Mesendoderm (in vitro differentiated cells): ENCODE measurements around the gene SLC2A13.
"Not testable (repeated sequence)": the region's sequence is repeated elsewhere in the genome, so short reads cannot be mapped to it uniquely, and the experiment has no call there.

Source experiments
- DNase-seq: peaks from one replicate; pipeline ENCODE4 v3.0.0; 2013
- H2AK5ac ChIP-seq: 2 replicates; pipeline ENCODE4 v1.6.1; 2013; ENCODE audit warnings: low read length, inconsistent platforms
- H2BK120ac ChIP-seq: 2 replicates; pipeline ENCODE4 v1.6.1; 2013; ENCODE audit warnings: low read depth, mild to moderate bottlenecking, low read length, moderate library complexity, mixed read lengths
- H2BK15ac ChIP-seq: replicated peaks from 2 replicates; pipeline ENCODE4 v1.6.1; 2013; ENCODE audit warnings: low read depth, mild to moderate bottlenecking, moderate library complexity
- H2BK5ac ChIP-seq: 2 replicates; pipeline ENCODE4 v1.6.1; 2013; ENCODE audit warnings: low read length, inconsistent platforms
- H3K18ac ChIP-seq: 2 replicates; pipeline ENCODE4 v1.6.1; 2013; ENCODE audit warnings: mild to moderate bottlenecking, low read length, mixed read lengths
- H3K23ac ChIP-seq: one replicate; pipeline ENCODE4 v1.6.1; 2013; ENCODE audit warnings: low read length
- H3K27ac ChIP-seq: 2 replicates; pipeline ENCODE4 v1.5.1; 2013; ENCODE audit warnings: low read depth, mild to moderate bottlenecking, inconsistent platforms, low read length, moderate library complexity
- H3K27me3 ChIP-seq: 2 replicates; pipeline ENCODE4 v1.6.1; 2013; ENCODE audit warnings: low read length, control low read depth, mild to moderate bottlenecking, inconsistent platforms; ENCODE audit not compliant: insufficient read depth, poor library complexity
- H3K36me3 ChIP-seq: 2 replicates; pipeline ENCODE4 v1.6.1; 2013; ENCODE audit warnings: low read length, inconsistent platforms; ENCODE audit not compliant: control insufficient read depth, insufficient read depth
- H3K4ac ChIP-seq: one replicate; pipeline ENCODE4 v1.6.1; 2013; ENCODE audit warnings: low read depth, mild to moderate bottlenecking, low read length, moderate library complexity
- H3K4me1 ChIP-seq: 2 replicates; pipeline ENCODE4 v1.6.1; 2013; ENCODE audit warnings: low read depth, low read length, inconsistent platforms; ENCODE audit not compliant: control insufficient read depth
- H3K4me2 ChIP-seq: 2 replicates; pipeline ENCODE4 v1.6.1; 2013; ENCODE audit warnings: low read length
- H3K4me3 ChIP-seq: 2 replicates; pipeline ENCODE4 v1.5.1; 2013; ENCODE audit warnings: mild to moderate bottlenecking, low read length
- H3K56ac ChIP-seq: one replicate; pipeline ENCODE4 v1.6.1; 2013; ENCODE audit warnings: low read length
- H3K79me1 ChIP-seq: 2 replicates; pipeline ENCODE4 v1.6.1; 2013; ENCODE audit warnings: low read length, inconsistent platforms
- H3K79me2 ChIP-seq: 2 replicates; pipeline ENCODE4 v1.6.1; 2013; ENCODE audit warnings: mild to moderate bottlenecking, low read length; ENCODE audit not compliant: control insufficient read depth, insufficient read depth
- H3K9ac ChIP-seq: 2 replicates; pipeline ENCODE4 v1.6.1; 2013; ENCODE audit warnings: low read length, inconsistent platforms
- H4K5ac ChIP-seq: one replicate; pipeline ENCODE4 v1.6.1; 2013; ENCODE audit warnings: low read length
- H4K8ac ChIP-seq: one replicate; pipeline ENCODE4 v1.6.1; 2013; ENCODE audit warnings: low read depth, mild to moderate bottlenecking, control low read depth, low read length, moderate library complexity
- WGBS: extraction: QIAGEN DNeasy Blood & Tissue Kit; methylation state at CpG from one replicate; pipeline ENCODE4 v1.1.7; 2013; ENCODE audit warnings: low lambda C conversion rate, missing lambda C conversion rate; ENCODE audit not compliant: insufficient coverage; ENCODE audit errors: extremely low coverage; 5-methylcytosine and 5-hydroxymethylcytosine counted together

SLC2A13 gene

DNA sequence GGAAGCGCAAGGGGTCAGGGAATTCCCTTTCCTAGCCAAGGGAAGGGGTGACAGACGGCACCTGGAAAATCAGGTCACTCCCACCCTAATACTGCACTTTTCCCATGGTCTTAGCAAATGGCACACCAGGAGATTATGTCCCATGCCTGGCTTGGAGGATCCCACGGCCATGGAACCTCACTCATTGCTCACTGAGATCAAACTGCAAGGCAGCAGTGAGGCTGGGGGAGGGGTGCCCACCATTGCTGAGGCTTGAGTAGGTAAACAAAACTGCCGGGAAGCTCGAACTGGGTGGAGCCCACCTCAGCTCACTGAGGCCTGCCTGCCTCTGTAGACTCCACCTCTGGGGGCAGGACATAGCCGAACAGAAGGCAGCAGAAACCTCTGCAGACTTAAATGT, 359.7 kb downstream of the SLC2A13 start:
- not testable (repeated sequence) for H3K18ac ChIP-seq, H3K23ac ChIP-seq, H3K27ac ChIP-seq, H2BK5ac ChIP-seq, H3K79me2 ChIP-seq, H3K79me1 ChIP-seq, H3K27me3 ChIP-seq, H4K8ac ChIP-seq, H2AK5ac ChIP-seq, DNase-seq, H3K36me3 ChIP-seq, H2BK120ac ChIP-seq, H3K4me2 ChIP-seq, H4K5ac ChIP-seq, H3K4ac ChIP-seq, H3K4me1 ChIP-seq, H2BK15ac ChIP-seq, H3K56ac ChIP-seq, H3K4me3 ChIP-seq, H3K9ac ChIP-seq
- no CpG with 5 or more reads among the region's 6 CpGs for WGBS

DNA sequence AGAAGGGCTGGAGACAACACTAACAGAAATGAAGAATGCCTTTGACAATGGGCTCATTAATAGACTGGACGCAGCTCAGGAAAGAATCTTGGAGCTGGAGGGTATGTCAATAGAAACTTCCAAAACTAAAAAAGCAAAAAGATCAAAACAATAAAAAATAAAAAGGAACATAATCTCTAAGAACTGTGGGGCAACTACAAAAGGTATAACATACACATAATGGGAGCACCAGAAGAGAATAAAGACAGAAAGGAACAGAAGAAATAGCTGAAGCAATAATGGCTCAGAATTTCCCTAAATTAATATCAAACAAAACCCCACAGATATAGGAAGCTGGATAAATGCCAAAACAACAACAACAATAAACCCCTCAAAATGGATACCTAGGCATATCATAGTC, 362.2 kb downstream of the SLC2A13 start:
- WGBS: no CpG with 5 or more reads among the region's 1 CpG
- H2BK120ac ChIP-seq: no peak overlapping the region
- no peak overlapping the region for H2BK5ac ChIP-seq
- no peaks in the 10 kb centered on the region for H3K36me3 ChIP-seq
- no peak overlapping the region for H3K23ac ChIP-seq
- no peak overlapping the region for H4K5ac ChIP-seq
- no peaks in the 10 kb centered on the region for H3K27me3 ChIP-seq
- no peak overlapping the region for H3K4me3 ChIP-seq
- DNase-seq: no peak
- H3K4me1 ChIP-seq: no peaks in the 10 kb centered on the region
- no peak overlapping the region for H4K8ac ChIP-seq
- no peak overlapping the region for H3K4me2 ChIP-seq
- no peak overlapping the region for H2AK5ac ChIP-seq
- no peak overlapping the region for H3K4ac ChIP-seq
- H3K18ac ChIP-seq: no peak overlapping the region
- H2BK15ac ChIP-seq: no peak overlapping the region
- H3K56ac ChIP-seq: no peak overlapping the region
- H3K79me2 ChIP-seq: no peaks in the 10 kb centered on the region
- H3K79me1 ChIP-seq: no peaks in the 10 kb centered on the region
- no peak overlapping the region for H3K9ac ChIP-seq
- no peak overlapping the region for H3K27ac ChIP-seq

DNA sequence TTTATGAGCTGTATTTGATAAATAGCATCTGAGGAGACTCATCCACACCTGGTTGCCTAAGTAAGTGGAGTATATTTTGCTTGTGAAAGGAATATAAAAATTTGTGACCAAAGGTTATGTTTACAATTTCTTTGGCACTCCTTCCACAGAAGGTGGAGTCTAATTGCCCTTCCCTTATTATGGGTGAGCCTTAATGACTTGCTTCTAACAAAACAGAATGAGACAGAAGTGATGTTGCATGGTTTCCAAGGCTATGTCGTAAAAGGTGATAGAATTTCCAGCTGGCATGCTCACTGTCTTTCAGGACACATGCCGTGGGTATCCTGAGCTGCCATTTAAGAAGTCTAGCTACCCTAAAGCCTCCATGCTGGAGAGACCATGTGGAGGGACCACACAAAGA, 369.5 kb downstream of the SLC2A13 start:
- Histone ChIP-seq H3K4me3 (no peak overlapping the region), H3K79me2 (no peaks in the 10 kb centered on the region), H2AK5ac (no peak overlapping the region), H4K5ac (no peak overlapping the region), H3K4me1 (no peaks in the 10 kb centered on the region), H3K27me3 (no peaks in the 10 kb centered on the region), H3K4ac (no peak overlapping the region), H2BK5ac (no peak overlapping the region), H4K8ac (no peak overlapping the region), H3K79me1 (no peaks in the 10 kb centered on the region), H3K27ac (no peak overlapping the region), H3K9ac (no peak overlapping the region), H2BK120ac (no peak overlapping the region), H3K18ac (no peak overlapping the region), H3K56ac (no peak overlapping the region), H3K36me3 (no peaks in the 10 kb centered on the region), H2BK15ac (no peak overlapping the region), H3K4me2 (no peak overlapping the region), H3K23ac (no peak overlapping the region)
- DNase-seq: no peak
- WGBS: no CpG with 5 or more reads among the region's 2 CpGs

DNA sequence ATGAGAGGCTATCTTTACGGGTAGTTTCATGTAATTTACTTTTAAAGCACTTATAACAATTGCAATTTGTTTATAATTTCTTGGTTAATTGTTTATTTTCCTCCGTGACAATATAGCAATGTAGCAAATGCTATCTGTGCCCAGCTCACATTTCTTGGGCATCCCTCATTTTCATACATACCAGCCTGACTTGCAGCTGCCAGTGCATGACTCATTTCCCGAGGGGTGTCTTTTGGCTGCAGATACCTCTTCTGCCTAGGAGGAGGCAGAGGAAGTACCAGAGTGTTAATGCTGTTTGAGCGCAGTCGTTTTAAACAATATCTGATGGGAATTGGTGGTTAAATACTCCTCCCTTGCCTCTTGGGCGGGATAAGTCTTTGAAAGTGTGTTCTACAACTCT, 382.1 kb downstream of the SLC2A13 start:
- Histone ChIP-seq H3K79me1 (no peaks in the 10 kb centered on the region), H3K4me2 (no peak overlapping the region), H3K4ac (no peak overlapping the region), H2BK5ac (no peak overlapping the region), H3K4me1 (no peaks in the 10 kb centered on the region), H2BK15ac (no peak overlapping the region), H3K27ac (no peak overlapping the region), H3K56ac (no peak overlapping the region), H2AK5ac (no peak overlapping the region), H3K23ac (no peak overlapping the region), H4K5ac (no peak overlapping the region), H3K18ac (no peak overlapping the region), H3K4me3 (no peak overlapping the region), H3K27me3 (no peaks in the 10 kb centered on the region), H3K9ac (no peak overlapping the region), H3K79me2 (no peaks in the 10 kb centered on the region), H4K8ac (no peak overlapping the region), H2BK120ac (no peak overlapping the region), H3K36me3 (no peaks in the 10 kb centered on the region)
- WGBS: no CpG with 5 or more reads among the region's 6 CpGs
- DNase-seq: peak; percentile 34

DNA sequence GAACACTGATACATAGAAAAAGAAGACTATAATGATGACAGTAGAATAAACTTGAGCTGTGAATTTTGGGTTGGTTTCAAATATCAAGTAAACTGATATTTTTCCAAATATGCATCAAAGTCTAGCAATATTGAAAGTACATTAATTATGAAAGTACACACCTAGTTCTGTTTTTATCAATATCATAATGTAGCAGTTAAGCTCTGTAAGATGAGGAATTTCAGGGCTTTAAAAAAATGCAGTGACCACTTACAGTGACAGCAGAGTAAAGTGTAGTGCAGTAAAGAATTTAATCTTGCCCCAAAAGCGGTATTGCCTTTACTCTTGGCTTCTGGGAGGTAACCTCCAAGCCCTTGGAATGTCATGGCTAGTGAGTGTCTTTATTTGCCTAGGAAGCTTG, 383.4 kb downstream of the SLC2A13 start:
- WGBS: no CpG with 5 or more reads among the region's 1 CpG
- H3K36me3 ChIP-seq: no peaks in the 10 kb centered on the region

DNA sequence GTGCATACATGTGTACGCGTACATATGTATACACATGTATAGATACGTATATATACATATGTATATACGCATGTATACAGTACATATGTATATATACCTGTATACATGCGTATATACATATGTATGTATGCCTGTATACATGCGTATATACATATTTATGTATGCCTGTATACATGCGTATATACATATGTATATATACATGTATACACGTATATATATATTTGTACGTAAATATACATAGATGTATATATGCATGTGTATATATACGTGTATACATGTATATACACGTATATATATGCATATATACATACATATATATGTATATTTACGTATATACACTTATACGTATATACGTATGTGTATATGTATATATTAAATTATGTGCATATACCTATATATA, 392.3 kb downstream of the SLC2A13 start:
- Histone ChIP-seq H3K4ac (no peak overlapping the region), H3K4me1 (no peaks in the 10 kb centered on the region), H4K5ac (no peak overlapping the region), H3K27me3 (no peaks in the 10 kb centered on the region), H4K8ac (no peak overlapping the region), H2BK15ac (no peak overlapping the region), H2BK5ac (no peak overlapping the region), H3K4me2 (no peak overlapping the region), H3K79me1 (no peaks in the 10 kb centered on the region), H3K27ac (no peak overlapping the region), H2BK120ac (no peak overlapping the region), H3K79me2 (no peaks in the 10 kb centered on the region), H2AK5ac (no peak overlapping the region), H3K23ac (no peak overlapping the region), H3K56ac (no peak overlapping the region), H3K9ac (no peak overlapping the region), H3K36me3 (no peaks in the 10 kb centered on the region), H3K4me3 (no peak overlapping the region), H3K18ac (no peak overlapping the region)
- WGBS: no CpG with 5 or more reads among the region's 14 CpGs
- no peak for DNase-seq

More for the DNA sequence above, 383.4 kb downstream of the SLC2A13 start:
- Histone ChIP-seq H3K27me3 (no peaks in the 10 kb centered on the region), H2BK120ac (no peak overlapping the region), H3K23ac (no peak overlapping the region), H4K5ac (no peak overlapping the region), H3K4me3 (no peak overlapping the region), H3K27ac (no peak overlapping the region), H3K4me2 (no peak overlapping the region), H3K79me2 (no peaks in the 10 kb centered on the region), H2BK15ac (no peak overlapping the region), H3K18ac (no peak overlapping the region), H3K4me1 (no peaks in the 10 kb centered on the region), H3K4ac (no peak overlapping the region), H3K79me1 (no peaks in the 10 kb centered on the region), H3K9ac (no peak overlapping the region), H2AK5ac (no peak overlapping the region), H2BK5ac (no peak overlapping the region), H4K8ac (no peak overlapping the region), H3K56ac (no peak overlapping the region)
- no peak for DNase-seq
